SKM-1 (cell line): ENCODE data around the gene TTLL3.
"Not testable (repeated sequence)": the region's sequence is repeated elsewhere in the genome, so short reads cannot be mapped to it uniquely, and the experiment has no call there.

Experiments
- DNase-seq: peaks from one replicate; lab custom pipeline; 2025; ENCODE audit not compliant: unreplicated experiment; lab: John Stamatoyannopoulos, UW

The TTLL3 gene, protein sequence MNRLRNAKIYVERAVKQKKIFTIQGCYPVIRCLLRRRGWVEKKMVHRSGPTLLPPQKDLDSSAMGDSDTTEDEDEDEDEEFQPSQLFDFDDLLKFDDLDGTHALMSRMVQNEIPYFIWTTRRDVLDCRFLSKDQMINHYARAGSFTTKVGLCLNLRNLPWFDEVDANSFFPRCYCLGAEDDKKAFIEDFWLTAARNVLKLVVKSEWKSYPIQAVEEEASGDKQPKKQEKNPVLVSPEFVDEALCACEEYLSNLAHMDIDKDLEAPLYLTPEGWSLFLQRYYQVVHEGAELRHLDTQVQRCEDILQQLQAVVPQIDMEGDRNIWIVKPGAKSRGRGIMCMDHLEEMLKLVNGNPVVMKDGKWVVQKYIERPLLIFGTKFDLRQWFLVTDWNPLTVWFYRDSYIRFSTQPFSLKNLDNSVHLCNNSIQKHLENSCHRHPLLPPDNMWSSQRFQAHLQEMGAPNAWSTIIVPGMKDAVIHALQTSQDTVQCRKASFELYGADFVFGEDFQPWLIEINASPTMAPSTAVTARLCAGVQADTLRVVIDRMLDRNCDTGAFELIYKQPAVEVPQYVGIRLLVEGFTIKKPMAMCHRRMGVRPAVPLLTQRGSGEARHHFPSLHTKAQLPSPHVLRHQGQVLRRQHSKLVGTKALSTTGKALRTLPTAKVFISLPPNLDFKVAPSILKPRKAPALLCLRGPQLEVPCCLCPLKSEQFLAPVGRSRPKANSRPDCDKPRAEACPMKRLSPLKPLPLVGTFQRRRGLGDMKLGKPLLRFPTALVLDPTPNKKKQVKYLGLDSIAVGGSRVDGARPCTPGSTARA

DNA sequence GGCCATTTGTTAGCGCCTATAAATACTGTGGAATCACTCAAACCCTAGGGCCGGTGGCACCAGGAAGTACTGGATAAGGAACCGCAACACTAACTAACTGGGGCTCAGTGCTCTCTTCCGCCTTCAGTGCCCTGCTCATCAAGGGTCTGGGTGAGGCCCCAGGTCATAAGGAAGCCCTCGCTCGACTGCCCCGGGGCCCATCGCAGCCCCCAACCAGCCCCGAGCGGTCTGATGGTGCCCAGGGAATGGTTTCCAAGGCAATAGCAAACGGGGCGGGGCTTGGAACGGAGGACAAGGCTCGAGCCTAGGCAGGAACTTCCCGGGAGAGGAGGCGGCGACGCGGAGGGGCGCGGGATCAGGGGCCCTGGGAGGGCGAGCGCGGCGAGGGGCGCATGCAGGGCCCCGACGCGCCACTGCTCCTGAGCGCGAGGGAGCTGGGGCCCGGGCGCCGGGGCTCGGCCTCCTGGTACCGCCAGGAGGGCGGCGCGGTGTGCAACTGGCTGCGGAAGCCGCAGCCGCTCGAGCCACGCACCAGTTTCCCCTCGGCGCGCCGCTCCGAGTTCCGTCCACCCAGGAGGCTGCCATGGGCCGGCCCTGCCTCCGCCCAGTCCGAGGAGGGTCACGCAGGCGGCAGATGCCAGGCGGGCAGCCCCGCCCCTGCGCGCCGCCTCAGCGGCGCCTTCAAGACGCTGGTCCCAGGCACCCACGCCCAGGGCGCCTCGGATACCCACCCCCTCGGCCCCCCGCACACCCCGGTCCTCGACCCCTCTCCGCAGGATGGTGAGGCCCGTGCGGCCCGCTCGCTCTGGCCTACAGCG is at the start of gene TTLL3:
TSS of gene TTLL3 (plus strand) at position 648 of the 818 bp plus-strand sequence. CDS start 400 bp downstream, outside the sequence.
- peak; percentile 57 for DNase-seq

DNA sequence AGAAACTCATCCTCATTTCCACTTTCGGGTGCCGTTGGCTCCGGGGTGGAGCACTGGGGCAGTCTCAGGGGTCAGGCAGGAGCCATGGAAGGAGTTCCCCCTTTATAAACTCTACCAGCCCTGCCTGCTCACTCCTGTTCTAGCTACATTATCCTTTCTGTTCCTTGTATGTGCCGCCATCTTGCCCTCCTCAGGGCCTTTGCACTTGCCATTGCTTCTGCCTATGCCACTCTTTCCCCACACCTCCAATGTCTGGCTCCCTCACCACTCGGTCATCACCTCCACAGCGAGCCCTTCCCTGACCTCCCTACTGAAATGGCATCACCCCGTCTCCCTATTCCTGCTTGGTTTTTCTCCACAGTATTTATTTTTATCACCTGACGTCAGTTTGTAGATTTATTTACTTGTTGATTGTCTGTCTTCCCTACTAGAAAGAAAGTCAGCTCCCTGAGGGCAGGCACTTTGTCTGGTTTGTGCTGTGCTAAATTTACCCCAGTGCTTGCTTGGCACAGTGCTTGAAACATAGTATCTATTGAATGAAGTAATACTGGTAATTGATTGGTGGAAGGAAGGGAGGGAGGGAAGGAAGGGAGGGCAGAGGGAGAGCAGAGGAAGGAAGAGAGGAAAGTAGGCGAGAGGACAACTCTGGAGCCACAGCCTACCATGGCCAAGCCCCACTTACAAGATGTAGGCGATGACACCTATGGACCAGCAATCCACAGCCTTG is 49.1 kb upstream of the TTLL3 start:
- DNase-seq, result no peak

DNA sequence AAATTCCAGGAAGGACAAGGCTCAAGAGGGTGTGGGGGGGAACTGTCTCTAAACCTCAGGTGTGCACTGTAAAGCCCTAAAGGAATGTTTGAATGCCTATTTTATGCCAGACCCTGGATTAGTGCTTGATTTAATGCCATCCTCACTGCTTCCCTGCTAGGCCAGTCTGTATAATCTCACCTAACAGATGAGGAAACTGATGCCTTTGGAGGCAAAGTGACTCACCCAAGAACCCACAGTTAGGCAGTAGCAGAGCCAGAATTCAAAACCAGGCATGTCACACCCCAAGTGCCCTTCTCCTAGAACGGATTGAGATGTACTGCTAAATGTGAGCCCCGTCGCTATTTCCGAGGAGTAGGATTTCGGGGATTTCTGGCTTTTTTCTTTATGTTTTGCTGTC is 48.1 kb upstream of the TTLL3 start:
- no peak for DNase-seq

DNA sequence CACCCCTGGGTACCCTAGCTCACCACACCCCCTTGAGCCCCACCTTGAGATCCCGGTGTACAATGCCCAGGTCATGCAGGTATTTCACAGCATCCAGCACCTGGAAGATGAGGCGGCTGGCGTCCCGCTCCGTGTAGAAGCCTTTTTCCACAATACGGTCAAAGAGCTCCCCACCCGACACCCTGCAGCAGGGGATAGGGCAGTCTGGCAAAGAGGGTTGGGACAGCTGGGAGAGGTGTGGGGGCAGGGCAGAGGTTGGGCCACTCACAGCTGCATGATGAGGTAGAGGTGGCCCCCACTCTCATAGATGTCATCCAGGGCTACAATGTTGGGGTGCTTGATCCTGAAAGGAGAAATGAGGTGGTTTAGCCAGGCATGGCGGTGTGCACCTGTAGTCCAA is 47.2 kb upstream of the TTLL3 start:
- no peak for DNase-seq

DNA sequence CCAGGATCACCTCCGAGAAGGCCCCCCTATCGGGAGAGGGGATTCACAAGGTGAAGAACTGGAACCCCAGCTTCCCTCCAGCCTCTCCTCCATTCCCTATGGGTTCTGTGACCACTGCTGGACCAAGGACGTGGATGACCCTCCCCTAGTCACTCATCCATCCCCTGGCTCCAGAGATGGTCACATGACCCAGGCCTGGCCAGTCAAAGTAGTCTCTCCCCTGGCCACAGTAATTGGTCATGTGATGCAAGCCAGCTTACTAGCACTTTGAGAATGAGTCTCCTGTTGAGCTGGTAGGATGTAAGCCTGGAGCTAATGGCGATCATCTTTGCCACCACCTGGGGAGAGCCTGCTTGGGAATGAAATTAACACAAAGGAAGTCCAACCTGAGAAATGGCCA is 44.2 kb upstream of the TTLL3 start:
- DNase-seq, result no peak

DNA sequence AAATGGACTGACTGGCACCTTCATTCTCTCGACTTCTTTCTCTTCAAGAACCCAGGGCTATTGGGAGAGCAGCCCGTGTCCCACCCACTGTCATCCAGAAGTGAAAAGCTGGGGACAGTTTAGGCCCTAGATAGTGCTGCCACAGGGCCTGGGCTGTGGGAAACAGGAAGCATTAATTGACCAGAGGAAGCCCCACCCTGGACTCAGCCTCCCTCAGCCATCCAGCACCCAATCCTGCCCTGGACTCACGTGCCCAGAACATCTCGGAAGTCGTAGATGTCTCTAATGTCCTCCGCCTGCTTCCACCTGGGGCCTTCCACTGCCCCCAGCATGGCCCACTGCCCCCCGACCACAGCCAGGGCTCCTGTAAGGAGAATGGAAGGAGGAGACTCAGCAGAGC is 42.6 kb upstream of the TTLL3 start:
- no peak for DNase-seq

DNA sequence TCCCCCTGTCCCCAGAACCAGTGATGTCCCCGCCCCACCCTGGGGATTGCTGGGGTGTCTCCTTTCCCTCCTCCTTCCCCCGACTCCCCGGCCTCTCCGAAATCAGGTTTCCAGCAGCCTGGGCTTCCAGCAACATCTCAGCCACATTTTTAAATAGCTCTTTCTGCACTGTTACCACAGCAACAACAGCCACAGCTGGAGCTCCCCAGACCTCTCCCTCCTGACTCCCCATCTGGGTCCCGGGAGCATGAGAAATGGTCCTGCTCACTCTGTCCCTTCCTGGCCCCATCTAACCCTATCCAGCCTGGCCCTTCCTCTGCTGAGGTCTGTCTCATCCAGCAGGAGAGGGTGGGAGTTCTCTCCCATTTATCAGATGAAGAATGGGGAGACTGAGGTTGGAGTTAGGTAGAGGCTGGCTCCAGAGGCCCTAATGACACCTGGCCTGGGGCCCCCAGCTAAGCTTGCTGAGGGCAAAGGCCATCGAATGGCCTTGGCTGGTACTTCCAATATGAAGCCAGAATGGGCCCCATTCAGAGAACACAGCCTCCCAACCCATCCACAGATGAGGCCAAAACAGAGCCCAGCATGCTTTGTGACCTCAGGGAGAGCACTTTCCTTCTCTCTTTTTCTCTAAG is 41.8 kb upstream of the TTLL3 start:
- DNase-seq, result no peak

DNA sequence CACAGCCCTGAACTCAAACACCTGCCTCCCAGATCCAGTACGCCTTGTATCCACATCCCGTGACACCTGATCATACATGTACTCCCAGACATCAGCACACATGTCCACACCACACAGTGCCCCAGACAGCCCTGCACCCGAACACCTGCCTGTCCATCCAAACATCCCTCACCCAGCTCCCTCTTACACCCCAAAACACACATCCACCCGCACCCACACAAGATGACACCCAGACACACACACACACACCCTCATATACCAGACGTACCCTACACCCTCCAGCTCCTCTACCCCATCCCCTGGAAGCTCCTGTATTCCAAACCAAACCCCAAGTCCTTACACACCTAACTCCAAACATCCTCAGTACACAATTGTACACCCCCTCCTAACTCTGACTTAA is 41.0 kb upstream of the TTLL3 start:
- DNase-seq, result no peak

DNA sequence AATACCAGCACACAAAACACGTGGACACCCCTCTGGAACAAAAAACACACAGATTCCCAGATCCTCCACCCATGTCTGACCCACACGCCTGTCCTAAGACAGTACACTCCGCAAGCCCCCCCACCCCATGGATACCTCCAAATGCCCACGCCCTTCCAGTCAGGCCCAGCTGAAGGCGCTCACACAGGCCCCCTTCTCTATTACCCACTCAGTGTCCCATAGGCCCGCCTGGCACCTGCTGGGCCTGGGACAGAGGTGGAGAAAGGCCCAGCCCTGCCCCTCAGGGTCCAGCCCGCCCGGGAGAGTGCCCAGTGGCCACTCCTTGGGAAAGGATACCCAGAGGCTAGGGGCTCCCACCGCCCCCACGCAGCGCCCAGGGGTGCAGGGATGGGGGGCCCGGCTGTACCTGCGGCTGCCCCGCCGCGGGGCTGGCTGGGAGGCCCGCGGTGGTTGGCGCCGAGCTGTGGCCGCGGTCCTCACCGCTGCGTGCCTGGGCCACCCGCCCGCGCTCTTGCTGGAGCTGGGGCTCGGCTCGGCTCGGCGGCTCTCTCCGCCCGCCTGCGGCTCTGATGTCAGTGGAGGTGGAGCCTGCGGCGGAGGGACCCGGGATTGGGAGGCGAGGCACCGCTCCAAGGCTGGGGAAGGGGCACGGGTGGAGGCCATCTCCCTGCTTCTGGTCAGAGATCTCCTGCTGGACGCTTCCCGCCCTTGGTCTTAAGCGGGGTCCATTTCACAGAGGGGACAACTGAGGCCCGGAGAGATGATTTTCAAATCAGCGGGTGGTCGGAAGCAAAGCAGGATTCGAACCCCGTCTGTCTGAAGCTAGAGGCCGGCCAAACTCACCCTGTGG is 40.4 kb upstream of the TTLL3 start, which contains the start of gene CAMK1:
TSS of gene CAMK1 (minus strand) at position 522 of the 850 bp plus-strand sequence. CDS start 2,198 bp downstream, outside the sequence.
- no peak for DNase-seq

DNA sequence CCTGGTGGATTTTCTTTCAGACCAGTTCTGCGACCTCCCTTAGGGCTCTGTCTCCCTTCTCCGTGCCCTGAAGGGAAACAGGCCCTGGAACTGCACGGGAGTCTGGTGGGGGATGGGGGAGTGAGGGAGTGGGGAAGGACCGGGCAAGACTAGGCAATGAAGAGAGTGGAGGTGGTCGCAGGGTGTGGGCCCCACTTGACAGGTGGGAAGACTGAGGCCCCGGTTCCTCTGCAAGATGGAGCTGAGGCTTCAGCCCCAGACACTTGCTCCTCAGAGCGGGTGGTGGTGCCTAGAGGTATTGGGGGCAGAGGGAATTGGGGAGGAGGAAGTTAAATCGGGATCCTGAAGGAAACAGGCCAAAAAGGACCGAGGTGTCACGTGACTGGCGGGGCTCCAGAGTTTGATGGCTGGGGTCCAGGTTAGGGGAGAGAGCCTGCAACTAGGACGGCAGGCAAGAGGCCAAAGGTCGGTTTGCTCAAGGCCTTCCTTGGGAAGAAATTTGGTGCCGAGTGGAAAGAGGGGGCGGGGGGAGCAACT is 39.7 kb upstream of the TTLL3 start:
- no peak for DNase-seq

DNA sequence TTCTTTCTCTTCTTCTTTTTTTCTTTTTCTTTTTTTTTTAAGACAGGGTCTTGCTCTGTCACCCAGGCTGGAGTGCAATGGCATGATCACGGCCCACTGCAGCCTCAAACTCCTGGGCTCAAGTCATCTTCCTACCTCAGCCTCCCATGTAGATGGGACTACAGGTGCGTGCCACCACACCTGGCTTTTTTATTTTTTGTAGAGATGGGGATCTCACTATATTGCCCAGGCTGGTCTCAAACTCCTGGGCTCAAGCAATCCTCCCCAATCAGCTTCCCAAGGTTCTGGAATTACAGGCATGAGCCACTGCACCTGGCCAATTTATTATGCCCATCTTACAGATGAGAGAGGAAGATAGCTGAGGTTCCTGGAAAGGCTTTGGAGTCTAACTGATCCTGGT is 39.1 kb upstream of the TTLL3 start:
- DNase-seq, result not testable (repeated sequence)

DNA sequence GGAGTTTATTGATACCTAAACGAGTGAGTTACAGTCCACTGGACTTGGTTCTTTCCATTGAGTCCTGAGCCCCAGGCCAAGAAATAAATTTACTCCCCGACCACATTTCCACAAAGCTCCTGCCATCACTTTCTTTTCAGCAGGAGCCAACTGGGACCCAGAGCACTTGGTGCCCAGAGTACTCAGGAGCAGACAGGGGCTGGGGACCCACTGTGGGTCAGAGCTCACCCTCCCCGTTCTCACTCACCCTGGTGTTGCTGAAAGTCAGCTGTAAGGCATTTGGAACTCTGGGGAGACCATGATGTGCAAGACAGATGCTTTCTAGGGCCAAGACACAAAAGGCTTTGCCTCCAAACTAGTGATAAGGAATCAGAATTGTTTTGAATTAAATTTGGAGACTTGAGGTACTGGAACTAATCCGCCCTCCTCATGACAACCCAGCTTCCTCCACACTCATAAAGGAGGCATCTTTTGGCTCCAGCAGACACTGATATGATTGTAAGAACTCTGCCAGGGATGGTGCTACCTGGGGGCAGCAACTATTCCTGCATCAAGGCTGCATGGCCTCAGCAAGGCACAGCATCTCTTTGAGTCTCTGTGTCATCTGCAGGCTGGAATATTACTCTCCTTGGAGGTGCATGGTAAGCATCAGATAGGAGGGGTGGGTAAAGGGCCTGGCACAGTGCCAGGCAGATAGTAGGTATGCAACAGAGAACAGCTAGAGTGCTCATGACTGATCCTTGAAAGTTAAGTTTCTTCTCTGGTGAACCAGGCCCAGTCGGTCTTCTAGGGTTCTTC is 33.0 kb upstream of the TTLL3 start:
- DNase-seq, result no peak

DNA sequence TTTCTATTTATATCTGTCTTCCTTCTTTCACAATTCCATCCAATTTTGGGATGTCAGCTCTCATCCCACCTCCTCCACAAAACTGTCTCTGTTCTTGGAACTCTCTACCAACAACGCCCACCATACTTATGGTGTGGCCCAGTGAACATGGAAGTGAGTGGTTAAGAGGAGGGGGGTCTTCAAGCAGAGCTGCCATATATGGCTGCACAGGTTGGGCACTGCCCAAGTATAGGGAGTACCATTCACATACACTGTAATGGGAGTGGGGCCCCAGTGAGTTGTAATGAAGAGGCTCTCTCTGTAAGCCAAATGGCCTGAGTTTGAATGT is 32.4 kb upstream of the TTLL3 start:
- DNase-seq, result no peak

DNA sequence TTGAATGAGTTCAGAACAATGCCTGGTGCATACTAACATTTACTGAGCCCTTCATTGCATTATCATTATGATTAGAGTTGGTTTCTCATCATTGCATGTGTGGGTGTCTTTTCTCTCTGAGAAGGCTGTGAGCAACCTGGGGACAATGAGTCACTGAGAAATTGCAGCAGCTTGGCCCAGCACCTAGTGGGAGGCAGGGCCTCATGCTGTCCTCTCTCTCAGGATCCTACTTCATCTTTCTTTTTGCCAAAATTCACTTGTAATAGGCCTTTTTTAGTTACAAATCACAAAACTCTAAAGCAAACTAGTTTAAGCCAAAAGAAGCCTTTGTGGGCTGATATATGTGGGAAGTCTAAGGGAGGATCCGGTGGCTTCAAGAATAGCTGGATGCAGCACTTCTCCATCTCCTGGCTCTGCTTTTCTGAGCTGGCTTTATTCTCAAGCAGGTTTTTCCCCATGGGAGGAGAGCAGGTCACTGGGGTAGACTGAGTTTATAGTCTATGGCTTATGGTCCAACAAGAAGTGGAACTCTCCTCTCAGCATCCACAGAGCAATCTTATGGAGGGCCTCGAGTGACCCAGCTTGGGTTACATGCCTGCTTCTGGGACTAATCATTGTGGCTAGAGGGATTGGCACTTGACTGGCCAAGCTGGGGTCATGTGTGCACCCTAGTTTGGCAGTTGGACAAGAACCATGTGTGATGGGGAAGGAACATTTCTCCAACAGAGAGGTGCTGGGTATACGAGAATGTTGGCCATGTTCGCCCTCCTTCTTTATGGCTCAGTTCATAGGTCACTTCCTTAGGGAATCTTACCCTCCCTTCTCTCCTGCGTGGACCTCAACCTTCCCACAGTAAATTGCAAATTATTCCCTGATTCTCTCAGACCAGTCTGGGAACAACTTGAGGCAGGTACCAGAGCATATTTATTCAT is 31.7 kb upstream of the TTLL3 start:
- DNase-seq, result no peak

DNA sequence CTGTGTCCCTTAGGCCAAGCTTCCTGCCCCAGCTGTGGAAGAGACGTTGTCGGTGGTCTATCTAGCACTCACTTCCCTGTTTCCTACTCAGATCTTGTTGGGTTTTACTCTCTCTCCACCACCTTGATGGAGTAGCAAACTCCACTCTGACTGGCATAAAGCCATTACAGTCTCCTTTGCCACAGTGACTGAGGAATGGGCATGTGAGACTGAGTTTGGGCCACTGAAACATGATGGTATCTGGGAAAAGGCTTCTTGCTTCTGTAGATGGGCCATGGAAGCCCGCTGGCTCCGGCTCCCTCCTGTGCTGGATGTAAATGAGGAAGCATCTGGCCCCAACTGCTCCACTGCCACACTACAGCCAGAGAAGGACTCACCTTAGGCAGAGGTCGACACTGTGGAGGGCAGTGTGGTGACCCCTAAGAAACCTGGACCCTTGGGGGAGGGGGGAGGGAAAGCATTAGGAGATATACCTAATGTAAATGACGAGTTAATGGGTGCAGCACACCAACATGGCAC is 30.9 kb upstream of the TTLL3 start:
- no peak for DNase-seq

DNA sequence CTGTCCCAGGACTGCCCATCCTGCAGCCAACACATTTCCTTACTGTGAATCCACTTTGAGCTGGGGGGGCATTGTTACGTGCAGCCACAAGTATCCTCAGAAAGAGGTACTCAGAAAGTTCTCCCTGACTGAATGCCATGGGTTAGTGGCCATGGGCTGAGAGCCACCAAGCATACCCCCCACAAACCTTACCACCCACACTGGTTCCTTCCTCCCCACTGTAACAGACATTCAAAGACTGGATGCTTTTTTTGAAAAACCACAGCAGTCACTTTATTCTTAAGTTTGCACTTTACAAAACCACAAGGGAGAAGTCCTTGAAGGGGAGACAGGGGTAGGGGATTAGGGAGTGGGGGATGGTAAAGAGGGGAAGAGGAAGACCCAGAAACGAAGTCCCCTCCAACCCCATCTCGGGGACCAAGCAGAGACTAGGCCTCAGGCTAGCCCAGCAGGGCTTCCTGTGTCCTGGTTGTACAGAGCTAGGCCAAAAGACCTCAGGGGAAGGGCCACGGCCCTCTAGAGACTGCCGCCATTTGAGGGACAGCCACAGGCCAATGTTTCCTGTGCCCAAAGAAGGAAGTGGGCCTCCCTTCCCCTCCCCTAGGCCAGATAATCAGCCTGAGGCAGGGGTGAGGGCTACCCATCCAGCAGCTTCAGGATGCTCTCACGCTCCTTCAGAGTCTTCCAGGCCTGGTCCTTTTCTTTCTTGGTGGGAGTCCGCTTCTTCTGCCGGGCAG is 30.2 kb upstream of the TTLL3 start:
- peak; percentile 91 for DNase-seq
